Left lung (tissue), 10 donors: ENCODE measurements around the gene ACAP2. TPM values are rescaled to one million over a fixed set of nuclear protein-coding genes. Genes with fewer than 3 reads are reported as not detected.

Experiments
- ATAC-seq: fragments of 200-7000 bp; cut with Tn5 transposase; one replicate; pipeline ENCODE4 v1.9.1; 2020; ENCODE audit warnings: moderate library complexity
- DNase-seq, 4 donors: peaks; one replicate each; pipeline ENCODE4 v3.0.0-alpha.2; 2013 to 2020
- H3K27ac ChIP-seq, 2 donors: fragments of 200-600 bp; sonication (generic) in 1 of 2; one replicate each; pipeline versions ENCODE4 v1.5.0 to v1.8.0; 2020 to 2021
- H3K27me3 ChIP-seq, 2 donors: fragments of 200-600 bp; sonication (generic) in 1 of 2; one replicate each; pipeline versions ENCODE4 v1.5.0 to v1.8.0; 2020 to 2021
- H3K36me3 ChIP-seq, 2 donors: fragments of 200-600 bp; sonication (generic) in 1 of 2; one replicate each; pipeline versions ENCODE4 v1.5.0 to v1.8.0; 2020 to 2021
- H3K4me1 ChIP-seq, 2 donors: fragments of 200-600 bp; one replicate each; pipeline ENCODE4 v1.8.0; 2021
- H3K4me3 ChIP-seq, 2 donors: fragments of 200-600 bp; sonication (generic) in 1 of 2; one replicate each; pipeline versions ENCODE4 v1.5.0 to v1.8.0; 2020 to 2021; ENCODE audit warnings: mild to moderate bottlenecking in 1 of 2
- H3K9me3 ChIP-seq, 2 donors: fragments of 200-600 bp; sonication (generic) in 1 of 2; one replicate each; pipeline versions ENCODE4 v1.5.0 to v1.8.0; 2020 to 2021
- intact Hi-C, 2 donors: fragments of 100-400 bp; cut with DNase I; formaldehyde crosslinking; loops; one replicate each; pipeline versions ENCODE4 v1.11.2 to v1.14.2; 2022
- polyA plus RNA-seq, 6 donors: library from polyadenylated mRNA; unstranded; fragments of 120-200 nt; gene quantifications; one replicate each; pipeline ENCODE4 v1.2.1, GENCODE V29; 2013; ENCODE audit not compliant: insufficient read length in 6 of 6
- total RNA-seq, 2 donors: library from RNA; stranded (reverse); fragmentation: NEBNext Ultra II Directional; extraction: Animal tissue kit (Norgen Biotek cat#: 25700); gene quantifications; one replicate each; pipeline ENCODE4 v1.2.1, GENCODE V29; 2021
- TF ChIP-seq, protein P1 (sequence below), 2 donors: fragments of 200-600 bp; sonication (generic) in 1 of 2; IDR thresholded peaks; one replicate each; pipeline versions ENCODE4 v1.5.0 to v1.8.0; 2021; ENCODE audit warnings: antibody characterized with exemption in 2 of 2
- donor health status: DM: no; HTN: yes; CAD: no.
- donor health status: DM: no; HTN: no; CAD: no.

The ACAP2 gene
- total and polyA plus RNA-seq, 8 donors: 44.7 to 78.7 (median 51.2) TPM

GRCh38 chr3:195268576-195269309 is 174.1 kb downstream of the ACAP2 start:
- intact Hi-C loops: no loop called here
- Histone ChIP-seq H3K36me3 (no peaks in the 10 kb centered on the region), H3K27me3 (no peaks in the 10 kb centered on the region), H3K9me3 (no peaks in the 10 kb centered on the region), H3K27ac (no peak overlapping the region), H3K4me1 (peaks cover 13 to 35% of the 10 kb centered on the region in 2 donors), H3K4me3 (no peak overlapping the region)
- TF ChIP-seq, protein P1, sequence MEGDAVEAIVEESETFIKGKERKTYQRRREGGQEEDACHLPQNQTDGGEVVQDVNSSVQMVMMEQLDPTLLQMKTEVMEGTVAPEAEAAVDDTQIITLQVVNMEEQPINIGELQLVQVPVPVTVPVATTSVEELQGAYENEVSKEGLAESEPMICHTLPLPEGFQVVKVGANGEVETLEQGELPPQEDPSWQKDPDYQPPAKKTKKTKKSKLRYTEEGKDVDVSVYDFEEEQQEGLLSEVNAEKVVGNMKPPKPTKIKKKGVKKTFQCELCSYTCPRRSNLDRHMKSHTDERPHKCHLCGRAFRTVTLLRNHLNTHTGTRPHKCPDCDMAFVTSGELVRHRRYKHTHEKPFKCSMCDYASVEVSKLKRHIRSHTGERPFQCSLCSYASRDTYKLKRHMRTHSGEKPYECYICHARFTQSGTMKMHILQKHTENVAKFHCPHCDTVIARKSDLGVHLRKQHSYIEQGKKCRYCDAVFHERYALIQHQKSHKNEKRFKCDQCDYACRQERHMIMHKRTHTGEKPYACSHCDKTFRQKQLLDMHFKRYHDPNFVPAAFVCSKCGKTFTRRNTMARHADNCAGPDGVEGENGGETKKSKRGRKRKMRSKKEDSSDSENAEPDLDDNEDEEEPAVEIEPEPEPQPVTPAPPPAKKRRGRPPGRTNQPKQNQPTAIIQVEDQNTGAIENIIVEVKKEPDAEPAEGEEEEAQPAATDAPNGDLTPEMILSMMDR (IDR thresholded peaks at IDR 0.05): no peak
- DNase-seq: peak in 1 of 4 donors; percentile 28
- no peak for ATAC-seq

GRCh38 chr3:195267096-195267495 is 175.7 kb downstream of the ACAP2 start:
- no peak overlapping the region for H3K4me3 ChIP-seq
- ATAC-seq: no peak
- H3K9me3 ChIP-seq: no peaks in the 10 kb centered on the region
- no peak for DNase-seq
- no peak overlapping the region for H3K27ac ChIP-seq
- intact Hi-C loops: no loop called here
- TF ChIP-seq, protein P1 (IDR thresholded peaks at IDR 0.05): no peak
- H3K36me3 ChIP-seq: no peaks in the 10 kb centered on the region
- peaks cover 13 to 42% of the 10 kb centered on the region in 2 donors for H3K4me1 ChIP-seq
- no peaks in the 10 kb centered on the region for H3K27me3 ChIP-seq

GRCh38 chr3:195266428-195266827 is 176.4 kb downstream of the ACAP2 start:
- no peak overlapping the region for H3K4me3 ChIP-seq
- intact Hi-C loops: no loop called here
- no peaks in the 10 kb centered on the region for H3K9me3 ChIP-seq
- TF ChIP-seq, protein P1 (IDR thresholded peaks at IDR 0.05): no peak
- DNase-seq (no peak), ATAC-seq (no peak)
- H3K4me1 ChIP-seq: peaks cover 13 to 36% of the 10 kb centered on the region in 2 donors
- no peaks in the 10 kb centered on the region for H3K36me3 ChIP-seq
- no peaks in the 10 kb centered on the region for H3K27me3 ChIP-seq
- no peak overlapping the region for H3K27ac ChIP-seq

DNA sequence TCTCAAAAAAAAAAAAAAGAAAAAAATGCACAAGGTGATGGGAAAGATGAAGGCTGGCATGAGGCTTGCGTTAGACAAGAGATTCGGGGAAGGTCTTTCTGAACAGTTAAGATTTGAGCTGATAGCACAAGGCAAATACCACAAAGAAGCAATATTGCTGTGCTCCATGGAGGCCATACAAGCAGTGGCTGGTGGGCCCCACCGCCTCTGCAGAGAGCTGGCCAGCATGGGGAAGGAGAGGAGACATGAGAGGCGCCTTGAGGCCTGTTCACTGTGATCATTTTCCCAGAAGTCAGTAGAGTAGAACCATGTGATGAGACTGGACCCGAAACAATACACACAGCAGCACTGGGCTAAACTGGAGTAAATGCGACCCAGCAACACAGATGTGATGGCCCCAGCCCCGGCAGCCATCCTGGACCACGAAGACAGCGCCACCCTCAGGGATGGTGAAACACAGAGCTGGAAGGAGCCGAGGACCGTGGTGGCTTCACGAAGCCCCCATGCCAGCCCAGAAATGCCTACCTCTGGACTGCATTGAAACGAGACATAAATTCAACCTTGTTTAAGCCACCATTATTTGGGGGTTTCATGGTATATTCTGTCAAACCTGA is 177.3 kb downstream of the ACAP2 start:
- no peaks in the 10 kb centered on the region for H3K36me3 ChIP-seq
- TF ChIP-seq, protein P1 (IDR thresholded peaks at IDR 0.05): no peak
- intact Hi-C loops: no loop called here
- H3K9me3 ChIP-seq: no peaks in the 10 kb centered on the region
- H3K27me3 ChIP-seq: no peaks in the 10 kb centered on the region
- peak in 1 of 4 donors; percentile 41 for DNase-seq
- H3K4me1 ChIP-seq: peaks cover 17 to 44% of the 10 kb centered on the region in 2 donors
- ATAC-seq: no peak
- no peak overlapping the region for H3K27ac ChIP-seq
- no peak overlapping the region for H3K4me3 ChIP-seq

GRCh38 chr3:195263925-195264600 is 178.8 kb downstream of the ACAP2 start:
- peak overlapping the region in 1 of 2 donors; percentile 42 for H3K27ac ChIP-seq
- DNase-seq: peak in 1 of 4 donors; percentile 58
- TF ChIP-seq, protein P1 (IDR thresholded peaks at IDR 0.05): no peak
- intact Hi-C loops: no loop called here
- no peaks in the 10 kb centered on the region for H3K36me3 ChIP-seq
- H3K4me1 ChIP-seq: peaks cover 11 to 40% of the 10 kb centered on the region in 2 donors
- H3K9me3 ChIP-seq: no peaks in the 10 kb centered on the region
- no peak overlapping the region for H3K4me3 ChIP-seq
- ATAC-seq: no peak
- no peaks in the 10 kb centered on the region for H3K27me3 ChIP-seq
